Activated effector memory CD4-positive, alpha-beta T cell treated with Interleukin-2 at 50 U/mL for 16 hours (primary cell): Measurements from ENCODE around the gene NECAB3.
"Not testable (repeated sequence)": the region's sequence is repeated elsewhere in the genome, so short reads cannot be mapped to it uniquely, and the experiment has no call there.

Experiments
- DNase-seq: peaks from one replicate; pipeline ENCODE4 v3.0.0-alpha.2; 2020

Gene NECAB3

DNA sequence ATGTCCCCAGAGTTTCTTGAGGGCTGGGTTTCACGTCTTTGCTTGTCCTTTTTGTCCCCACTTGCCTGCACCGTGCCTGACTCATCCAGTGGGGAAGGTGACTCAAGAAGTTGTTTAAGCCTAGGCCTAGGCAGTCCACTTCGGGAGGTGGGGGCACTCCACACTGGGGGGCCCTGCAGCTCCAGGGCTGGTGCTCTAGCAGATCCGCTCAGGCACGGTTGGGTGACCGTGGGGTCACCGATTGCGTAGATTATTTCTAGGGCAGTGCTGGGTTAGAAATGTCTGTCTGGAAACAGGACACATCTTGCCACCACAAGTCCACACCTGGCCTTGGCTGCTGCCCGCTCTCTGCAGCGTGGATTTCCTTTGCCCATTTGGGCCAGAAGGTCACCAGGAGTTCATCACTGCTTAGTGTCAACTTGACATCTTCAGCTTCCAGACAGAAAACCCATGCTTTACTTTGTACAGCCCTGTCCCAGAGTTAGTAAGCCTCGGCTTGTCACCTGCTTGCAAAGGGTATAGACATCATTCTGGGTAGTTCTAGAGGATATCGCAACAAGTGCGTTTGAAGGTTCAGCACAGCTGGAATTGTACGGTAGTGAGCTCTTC lies 25.7 kb downstream of the NECAB3 start:
- no peak for DNase-seq

DNA sequence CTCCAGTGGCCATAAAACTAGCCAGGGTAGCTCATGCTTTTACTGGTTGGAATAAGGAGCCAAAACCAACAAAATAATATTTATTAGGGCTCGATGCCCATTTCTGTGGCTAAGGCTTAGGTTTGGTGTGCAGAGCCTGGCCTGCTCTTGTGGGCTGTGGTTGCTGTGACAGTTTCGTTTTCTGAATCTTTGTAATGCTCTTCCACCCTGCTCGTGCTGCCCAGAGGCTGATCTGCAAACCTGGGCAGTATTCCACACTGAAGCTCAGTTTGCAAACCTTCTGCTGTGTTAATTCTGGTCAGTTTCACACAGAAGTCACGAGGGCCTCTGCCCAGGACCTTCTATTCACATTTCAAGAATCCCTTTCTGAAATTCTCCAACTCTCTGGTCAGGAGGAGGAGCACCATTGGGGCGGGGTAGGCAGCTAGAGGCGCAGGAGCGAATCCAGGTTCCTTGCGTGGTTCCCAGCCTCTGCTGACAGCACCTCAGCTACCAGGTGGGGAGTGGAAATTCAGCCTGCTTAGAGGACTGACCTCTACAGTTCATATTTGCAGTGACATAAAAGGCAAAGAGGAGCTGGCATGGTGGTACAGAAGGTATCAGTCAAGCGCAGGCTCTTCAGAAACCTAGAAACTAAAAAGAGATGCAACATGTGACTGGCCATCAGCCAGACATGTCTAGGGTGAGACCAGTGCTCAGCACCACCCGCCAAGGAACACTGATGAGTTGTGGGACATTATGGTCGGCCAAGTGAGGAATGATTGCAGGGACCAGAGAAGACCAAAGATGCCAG lies 26.4 kb downstream of the NECAB3 start:
- DNase-seq = no peak

- not testable (repeated sequence) for DNase-seq
These were observed 27.1 kb downstream of the NECAB3 start for GRCh38 chr20:33646959-33647602.

DNA sequence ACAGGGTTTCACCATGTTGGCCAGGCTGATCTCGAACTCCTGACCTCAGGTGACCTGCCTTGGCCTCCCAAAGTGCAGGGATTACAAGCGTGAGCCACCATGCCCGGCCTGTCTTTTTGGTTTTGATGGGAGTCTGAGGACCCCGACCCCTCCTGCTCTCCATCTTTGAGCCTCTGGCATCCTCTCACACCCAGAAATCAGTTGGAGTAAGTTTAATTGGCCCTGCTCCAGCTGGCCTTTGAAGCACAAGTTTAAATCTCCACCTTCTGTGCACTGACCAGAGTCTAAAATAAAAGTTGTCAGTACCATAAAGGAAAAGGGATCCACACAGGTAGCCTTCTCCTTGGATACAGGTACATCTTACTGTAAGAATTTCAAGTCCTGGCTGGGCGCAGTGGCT lies 28.0 kb downstream of the NECAB3 start:
- no peak for DNase-seq

- no peak for DNase-seq
These were observed 28.8 kb downstream of the NECAB3 start for GRCh38 chr20:33645396-33645795.

GRCh38 chr20:33645072-33645358 lies 29.2 kb downstream of the NECAB3 start:
- no peak for DNase-seq

- no peak for DNase-seq
These were observed 29.7 kb downstream of the NECAB3 start for GRCh38 chr20:33644313-33645071.

GRCh38 chr20:33640287-33640686 lies 33.9 kb downstream of the NECAB3 start:
- no peak for DNase-seq

GRCh38 chr20:33636776-33637175 lies 37.5 kb downstream of the NECAB3 start:
- DNase-seq = no peak

GRCh38 chr20:33635341-33635740 lies 38.9 kb downstream of the NECAB3 start:
- no peak for DNase-seq

DNA sequence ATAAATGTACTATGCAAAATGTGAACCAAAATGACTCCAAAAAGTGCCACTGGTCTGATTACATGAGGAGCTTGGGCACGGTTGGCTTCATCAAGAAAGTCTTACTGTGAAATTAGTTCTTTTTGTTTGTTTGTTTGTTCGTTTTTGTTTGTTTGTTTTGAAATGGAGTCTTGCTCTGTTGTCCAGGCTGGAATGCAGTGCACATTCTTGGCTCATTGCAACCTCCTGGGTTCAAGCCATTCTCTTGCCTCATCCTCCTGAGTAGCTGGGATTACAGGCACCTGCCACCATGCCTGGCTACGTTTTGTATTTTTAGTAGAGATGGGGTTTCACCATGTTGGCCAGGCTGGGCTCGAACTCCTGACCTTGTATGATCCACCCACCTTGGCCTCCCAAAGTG lies 42.3 kb downstream of the NECAB3 start:
- DNase-seq = not testable (repeated sequence)

GRCh38 chr20:33630507-33630906 lies 43.7 kb downstream of the NECAB3 start:
- no peak for DNase-seq

DNA sequence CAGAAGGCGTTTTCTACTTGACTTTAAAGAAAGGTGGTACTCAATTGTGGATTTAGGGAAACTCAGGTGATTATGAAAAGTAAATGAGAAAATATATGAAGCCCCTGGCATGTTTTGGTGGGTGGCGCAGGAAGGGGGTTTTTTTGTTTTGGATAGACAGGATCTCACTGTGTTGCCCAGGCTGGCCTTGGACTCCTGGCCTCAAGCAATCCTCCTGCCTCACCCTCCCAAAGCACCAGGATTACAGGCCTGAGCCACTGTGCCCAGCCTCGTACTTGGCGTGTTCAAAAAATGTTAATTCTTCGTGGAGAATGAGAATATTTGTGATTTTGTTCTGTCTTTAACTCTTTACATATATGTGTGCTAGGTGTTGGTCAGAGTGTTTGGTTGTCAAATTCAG lies 44.2 kb downstream of the NECAB3 start:
- no peak for DNase-seq

DNA sequence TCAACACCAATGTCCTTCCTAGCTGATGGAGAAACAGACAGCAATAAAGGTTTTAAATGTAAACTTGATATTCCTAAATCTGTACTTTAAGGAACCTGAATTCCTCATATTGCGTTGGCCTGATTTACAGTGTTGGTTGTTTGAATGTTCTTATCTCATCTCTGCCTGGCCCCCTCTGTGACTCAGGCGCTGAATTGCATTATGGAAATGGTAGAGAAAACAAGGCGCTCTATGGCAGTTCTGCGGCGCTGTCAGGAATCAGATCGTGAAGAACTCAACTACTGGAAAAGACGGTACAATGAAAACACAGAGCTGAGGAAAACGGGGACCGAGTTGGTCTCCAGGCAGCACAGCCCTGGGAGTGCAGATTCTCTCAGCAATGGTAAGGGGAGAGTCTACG lies 44.7 kb downstream of the NECAB3 start:
- DNase-seq = no peak

- no peak for DNase-seq
These were observed 46.5 kb downstream of the NECAB3 start for GRCh38 chr20:33627577-33628216.

DNA sequence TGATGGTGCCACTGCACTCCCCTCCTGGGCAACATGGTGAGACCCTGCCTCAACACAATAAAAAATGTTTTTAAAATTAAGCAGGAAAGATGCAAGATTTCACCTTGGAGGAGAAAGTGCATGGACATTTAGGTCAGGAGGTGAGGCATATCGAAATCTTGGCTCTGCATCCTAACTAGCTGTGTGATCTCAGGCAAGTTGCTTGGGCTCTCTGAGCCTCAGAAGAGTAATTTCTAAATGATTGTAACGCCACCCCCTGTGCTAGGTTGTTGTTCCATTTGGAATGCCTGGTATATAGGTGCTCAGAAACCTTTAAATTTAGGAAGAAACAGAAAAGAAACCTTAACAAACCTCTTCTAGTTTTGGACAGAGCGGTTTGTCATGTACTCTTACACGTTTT lies 48.0 kb downstream of the NECAB3 start:
- DNase-seq = no peak

DNA sequence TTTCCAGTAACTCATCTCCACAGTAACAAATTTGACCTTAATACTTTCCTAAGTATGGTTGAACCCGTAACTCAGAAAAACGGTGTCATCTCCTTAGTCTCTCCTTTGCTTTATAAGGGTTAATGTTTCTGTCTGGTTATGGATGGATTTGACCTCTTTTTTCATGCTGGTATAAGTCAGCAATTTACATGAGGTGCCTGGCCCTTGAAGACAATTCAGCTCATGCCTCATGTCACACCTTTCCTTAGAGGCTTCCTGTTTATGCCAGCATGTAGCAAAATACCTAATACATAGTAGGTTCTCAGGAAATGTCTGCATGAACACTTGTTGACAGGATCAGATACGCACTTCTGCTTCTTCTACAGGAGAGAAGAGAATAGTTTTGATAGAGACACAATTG lies 49.8 kb downstream of the NECAB3 start:
- DNase-seq = no peak

DNA sequence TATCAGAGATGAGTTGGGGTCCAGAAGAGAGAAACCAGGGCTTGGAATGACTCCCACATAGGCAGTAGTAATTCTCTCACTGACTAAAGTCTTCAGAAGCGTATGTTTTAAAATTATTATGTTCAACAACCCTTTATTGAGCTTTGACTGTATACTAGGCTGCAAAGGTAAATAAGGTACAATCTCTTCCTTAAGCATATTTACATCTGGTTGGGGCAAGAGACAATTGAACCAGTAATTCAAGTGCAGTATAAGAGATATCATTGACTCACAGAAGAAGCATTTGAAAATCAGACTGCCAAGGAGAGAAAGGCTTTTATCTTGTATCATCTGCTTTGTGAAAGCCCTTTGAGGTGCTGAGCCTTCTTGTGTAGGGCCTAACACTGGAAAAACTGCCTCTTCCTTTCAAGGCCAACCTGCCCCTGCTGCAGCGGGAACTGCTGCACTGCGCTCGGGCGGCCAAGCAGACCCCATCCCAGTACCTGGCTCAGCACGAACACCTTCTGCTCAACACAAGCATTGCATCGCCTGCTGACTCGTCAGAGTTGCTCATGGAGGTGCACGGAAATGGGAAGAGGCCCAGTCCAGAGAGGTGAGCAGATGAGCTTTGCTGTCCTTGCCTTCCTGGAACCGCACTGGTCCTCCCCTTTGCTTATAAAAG lies 51.4 kb downstream of the NECAB3 start:
- DNase-seq = no peak

- no peak for DNase-seq
These were observed 52.4 kb downstream of the NECAB3 start for GRCh38 chr20:33621717-33622400.

GRCh38 chr20:33612001-33612400 lies 62.2 kb downstream of the NECAB3 start:
- DNase-seq = no peak

DNA sequence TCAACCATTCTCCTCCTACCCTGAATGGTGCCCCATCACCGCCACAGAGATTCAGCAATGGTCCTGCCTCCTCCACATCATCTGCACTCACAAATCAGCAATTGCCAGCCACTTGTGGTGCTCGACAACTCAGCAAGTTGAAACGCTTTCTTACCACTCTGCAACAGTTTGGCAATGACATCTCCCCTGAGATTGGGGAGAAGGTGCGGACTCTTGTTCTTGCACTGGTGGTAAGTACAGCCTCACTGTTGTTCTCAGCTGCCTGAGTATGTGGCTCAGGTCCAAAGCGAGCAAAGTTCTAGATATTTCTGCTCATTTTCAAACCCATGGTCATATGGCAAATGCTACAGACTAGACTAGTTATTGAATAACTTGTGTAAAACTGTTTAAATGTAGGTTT lies 63.1 kb downstream of the NECAB3 start:
- no peak for DNase-seq

DNA sequence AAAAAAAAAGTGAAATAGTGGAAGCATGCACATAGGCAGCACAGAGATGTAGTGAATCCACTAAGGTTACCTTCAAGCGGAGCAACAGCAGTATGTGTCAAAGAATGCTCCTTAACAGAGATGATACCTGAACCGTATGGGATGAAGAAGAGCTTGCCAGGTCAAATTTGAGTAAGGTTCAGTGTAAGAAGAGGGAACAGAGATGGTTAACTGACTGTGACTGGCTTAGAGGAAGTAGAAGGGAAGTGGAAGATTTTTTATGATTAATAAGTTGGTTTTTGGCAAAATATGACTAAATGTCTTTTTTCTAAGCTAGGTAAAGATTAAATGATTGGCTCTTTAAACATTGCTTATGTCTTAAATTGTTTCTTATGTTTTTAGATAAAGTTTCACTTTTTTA lies 64.7 kb downstream of the NECAB3 start:
- DNase-seq = no peak
